OCI-M2 (cell line): Measurements from ENCODE around the gene ARID3A.

Experiments used
- DNase-seq: peaks from one replicate; lab custom pipeline; 2025; ENCODE audit not compliant: unreplicated experiment; lab: John Stamatoyannopoulos, UW

ARID3A gene

GRCh38 chr19:1000591-1001537 lies 75.0 kb downstream of the ARID3A start:
- DNase-seq, result no peak

GRCh38 chr19:1001538-1002166 lies 75.8 kb downstream of the ARID3A start:
- no peak for DNase-seq

DNA sequence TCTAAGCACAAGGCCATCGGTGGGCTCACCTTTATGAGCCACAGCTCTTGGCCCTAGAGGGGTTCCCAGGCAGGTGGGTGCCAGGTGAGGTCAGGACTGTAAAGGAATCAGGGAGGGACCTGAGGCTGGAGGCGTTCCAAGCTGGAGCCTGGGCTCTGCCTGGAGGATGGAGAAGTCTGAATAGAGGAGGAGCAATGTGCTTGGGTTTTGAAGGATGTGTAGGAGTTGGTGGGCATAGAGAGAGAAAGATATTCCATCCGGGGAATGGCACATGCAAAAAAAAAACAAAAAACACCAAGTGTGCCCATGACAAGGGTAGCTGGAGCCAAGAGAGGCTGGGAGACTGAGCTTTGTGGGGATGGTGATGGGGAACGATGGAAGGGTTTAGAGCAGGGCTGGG lies 76.8 kb downstream of the ARID3A start:
- DNase-seq, result no peak

DNA sequence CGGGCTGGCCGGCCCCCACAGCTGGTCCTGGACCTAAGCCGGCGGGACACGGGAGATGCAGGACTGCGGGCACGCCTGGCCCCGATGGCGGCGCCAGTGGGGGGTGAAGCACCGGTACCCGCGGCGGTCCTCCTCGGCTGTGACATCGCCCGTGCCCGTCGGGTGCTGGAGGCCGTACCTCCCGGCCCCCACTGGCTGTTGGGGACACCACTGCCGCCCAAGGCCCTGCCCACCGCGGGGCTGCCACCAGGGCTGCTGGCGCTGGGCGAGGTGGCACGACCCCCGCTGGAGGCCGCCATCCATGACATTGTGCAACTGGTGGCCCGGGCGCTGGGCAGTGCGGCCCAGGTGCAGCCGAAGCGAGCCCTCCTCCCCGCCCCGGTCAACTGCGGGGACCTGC lies 77.4 kb downstream of the ARID3A start:
- DNase-seq, result no peak

DNA sequence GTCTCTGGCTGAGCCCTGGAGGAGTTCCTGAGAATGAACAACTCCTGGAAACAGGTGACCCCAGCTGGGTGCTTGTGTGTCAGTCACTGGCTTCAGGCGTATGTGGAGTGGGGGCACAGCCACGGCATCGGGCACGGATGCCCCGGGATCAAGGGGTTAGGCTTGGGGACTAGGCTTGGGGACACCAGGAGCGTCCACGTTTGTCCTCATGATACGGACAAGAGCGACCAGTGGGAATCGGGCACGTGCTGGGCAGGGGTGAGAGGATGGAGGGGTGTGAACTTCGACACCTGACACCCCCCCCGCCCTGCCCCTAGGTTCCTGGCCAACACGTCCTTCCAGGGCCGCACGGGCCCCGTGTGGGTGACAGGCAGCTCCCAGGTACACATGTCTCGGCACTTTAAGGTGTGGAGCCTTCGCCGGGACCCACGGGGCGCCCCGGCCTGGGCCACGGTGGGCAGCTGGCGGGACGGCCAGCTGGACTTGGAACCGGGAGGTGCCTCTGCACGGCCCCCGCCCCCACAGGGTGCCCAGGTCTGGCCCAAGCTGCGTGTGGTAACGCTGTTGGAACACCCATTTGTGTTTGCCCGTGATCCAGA lies 78.5 kb downstream of the ARID3A start:
- DNase-seq, result no peak

DNA sequence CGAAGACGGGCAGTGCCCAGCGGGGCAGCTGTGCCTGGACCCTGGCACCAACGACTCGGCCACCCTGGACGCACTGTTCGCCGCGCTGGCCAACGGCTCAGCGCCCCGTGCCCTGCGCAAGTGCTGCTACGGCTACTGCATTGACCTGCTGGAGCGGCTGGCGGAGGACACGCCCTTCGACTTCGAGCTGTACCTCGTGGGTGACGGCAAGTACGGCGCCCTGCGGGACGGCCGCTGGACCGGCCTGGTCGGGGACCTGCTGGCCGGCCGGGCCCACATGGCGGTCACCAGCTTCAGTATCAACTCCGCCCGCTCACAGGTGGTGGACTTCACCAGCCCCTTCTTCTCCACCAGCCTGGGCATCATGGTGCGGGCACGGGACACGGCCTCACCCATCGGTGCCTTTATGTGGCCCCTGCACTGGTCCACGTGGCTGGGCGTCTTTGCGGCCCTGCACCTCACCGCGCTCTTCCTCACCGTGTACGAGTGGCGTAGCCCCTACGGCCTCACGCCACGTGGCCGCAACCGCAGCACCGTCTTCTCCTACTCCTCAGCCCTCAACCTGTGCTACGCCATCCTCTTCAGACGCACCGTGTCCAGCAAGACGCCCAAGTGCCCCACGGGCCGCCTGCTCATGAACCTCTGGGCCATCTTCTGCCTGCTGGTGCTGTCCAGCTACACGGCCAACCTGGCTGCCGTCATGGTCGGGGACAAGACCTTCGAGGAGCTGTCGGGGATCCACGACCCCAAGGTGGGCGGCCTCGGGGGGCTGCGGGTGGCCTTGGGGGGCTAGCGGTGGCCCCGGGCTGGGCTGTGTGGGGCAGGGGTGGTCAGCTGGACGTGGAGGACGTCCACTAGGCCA lies 79.2 kb downstream of the ARID3A start:
- no peak for DNase-seq

- DNase-seq, result no peak
Observed at GRCh38 chr19:1006711-1007398, 81.0 kb downstream of the ARID3A start.

DNA sequence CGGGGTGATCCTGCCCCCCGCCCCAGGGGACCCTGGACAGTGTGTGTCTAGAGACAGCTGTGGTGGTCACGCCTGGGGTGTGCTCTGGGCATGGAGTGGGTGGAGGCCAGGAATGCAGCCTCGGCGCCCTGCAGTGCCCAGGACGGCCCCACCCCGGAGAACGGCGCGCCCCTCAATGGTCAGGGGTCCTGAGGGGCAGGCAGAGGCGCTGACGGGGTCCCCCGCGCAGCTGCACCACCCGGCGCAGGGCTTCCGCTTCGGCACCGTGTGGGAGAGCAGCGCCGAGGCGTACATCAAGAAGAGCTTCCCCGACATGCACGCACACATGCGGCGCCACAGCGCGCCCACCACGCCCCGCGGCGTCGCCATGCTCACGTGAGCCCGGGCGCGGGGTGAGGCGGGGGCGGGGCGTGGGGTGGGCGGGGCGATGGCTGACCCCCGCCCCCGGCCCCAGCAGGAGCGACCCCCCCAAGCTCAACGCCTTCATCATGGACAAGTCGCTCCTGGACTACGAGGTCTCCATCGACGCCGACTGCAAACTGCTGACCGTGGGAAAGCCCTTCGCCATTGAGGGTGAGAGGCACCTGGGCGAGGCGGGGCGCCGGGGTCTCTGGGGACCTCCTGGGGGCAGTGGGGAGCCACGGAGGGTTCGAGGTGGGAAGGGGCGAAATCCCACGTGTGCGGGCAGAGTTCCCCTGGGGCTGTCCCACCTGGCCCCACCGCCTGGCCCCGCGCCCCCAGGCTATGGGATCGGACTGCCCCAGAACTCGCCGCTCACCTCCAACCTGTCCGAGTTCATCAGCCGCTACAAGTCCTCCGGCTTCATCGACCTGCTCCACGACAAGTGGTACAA lies 81.8 kb downstream of the ARID3A start:
- no peak for DNase-seq

GRCh38 chr19:1008268-1009040 lies 82.6 kb downstream of the ARID3A start:
- DNase-seq, result no peak

GRCh38 chr19:1009041-1009980 lies 83.5 kb downstream of the ARID3A start:
- no peak for DNase-seq

DNA sequence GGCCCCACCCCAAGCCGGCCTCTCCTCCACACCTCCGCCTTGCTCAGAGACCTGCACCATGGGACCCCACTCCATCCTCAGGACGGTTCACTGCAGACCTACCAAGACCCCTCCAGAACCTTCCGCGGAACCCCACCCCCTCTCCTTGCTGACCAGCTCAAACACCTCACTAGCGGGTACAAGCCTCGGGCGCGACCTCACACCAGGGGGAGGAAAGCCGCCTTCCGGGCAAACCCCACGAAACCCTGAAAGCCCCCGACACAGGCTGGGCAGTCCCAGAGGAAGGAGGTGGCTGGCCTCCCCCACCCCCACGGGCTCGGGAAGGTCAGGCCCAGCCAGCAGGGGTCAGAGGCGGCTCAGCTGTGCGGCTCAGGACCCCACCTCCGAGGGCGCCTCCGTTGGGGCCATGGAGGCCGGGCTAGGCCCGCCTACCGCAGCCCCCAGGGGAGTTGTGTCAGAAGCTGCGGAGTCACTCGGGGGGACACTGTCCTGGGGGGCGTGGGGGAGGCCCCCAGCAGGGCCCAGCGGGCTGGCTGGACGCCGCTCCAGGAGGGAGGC lies 84.2 kb downstream of the ARID3A start:
- DNase-seq, result no peak

GRCh38 chr19:1010586-1011510 lies 85.0 kb downstream of the ARID3A start:
- no peak for DNase-seq

- no peak for DNase-seq
Observed at GRCh38 chr19:1011831-1012333, 86.0 kb downstream of the ARID3A start.

GRCh38 chr19:1012334-1012733 lies 86.5 kb downstream of the ARID3A start:
- no peak for DNase-seq

GRCh38 chr19:1013218-1013617 lies 87.4 kb downstream of the ARID3A start:
- DNase-seq, result no peak
